HG02623 (cell line): ENCODE results near the gene KLHDC8A.
"Not testable (repeated sequence)": the region's sequence is repeated elsewhere in the genome, so short reads cannot be mapped to it uniquely, and the experiment has no call there.

Experiments
- ATAC-seq: cut with Tn5 transposase; IDR thresholded peaks from one replicate; pipeline ENCODE4 v1.9.1; 2021; ENCODE audit warnings: moderate library complexity; ENCODE audit not compliant: unreplicated experiment

KLHDC8A gene, protein sequence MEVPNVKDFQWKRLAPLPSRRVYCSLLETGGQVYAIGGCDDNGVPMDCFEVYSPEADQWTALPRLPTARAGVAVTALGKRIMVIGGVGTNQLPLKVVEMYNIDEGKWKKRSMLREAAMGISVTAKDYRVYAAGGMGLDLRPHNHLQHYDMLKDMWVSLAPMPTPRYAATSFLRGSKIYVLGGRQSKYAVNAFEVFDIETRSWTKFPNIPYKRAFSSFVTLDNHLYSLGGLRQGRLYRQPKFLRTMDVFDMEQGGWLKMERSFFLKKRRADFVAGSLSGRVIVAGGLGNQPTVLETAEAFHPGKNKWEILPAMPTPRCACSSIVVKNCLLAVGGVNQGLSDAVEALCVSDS

GRCh38 chr1:205356440-205357139 is at the start of gene KLHDC8A:
KLHDC8A (minus strand) TSS chr1:205356922; CDS start chr1:205343604, 13,318 bp downstream.
- ATAC-seq = no peak

- not testable (repeated sequence) for ATAC-seq
These were observed 49.5 kb upstream of the KLHDC8A start for GRCh38 chr1:205406252-205406651.

DNA sequence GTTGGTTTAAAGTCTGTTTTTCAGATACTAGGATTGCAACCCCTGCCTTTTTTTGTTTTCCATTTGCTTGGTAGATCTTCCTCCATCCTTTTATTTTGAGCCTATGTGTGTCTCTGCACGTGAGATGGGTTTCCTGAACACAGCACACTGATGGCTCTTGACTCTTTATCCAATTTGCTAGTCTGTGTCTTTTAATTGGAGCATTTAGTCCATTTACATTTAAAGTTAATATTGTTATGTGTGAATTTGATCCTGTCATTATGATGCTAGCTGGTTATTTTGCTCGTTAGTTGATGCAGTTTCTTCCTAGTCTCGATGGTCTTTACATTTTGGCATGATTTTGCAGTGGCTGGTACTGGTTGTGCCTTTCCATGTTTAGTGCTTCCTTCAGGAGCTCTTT is 47.8 kb upstream of the KLHDC8A start:
- not testable (repeated sequence) for ATAC-seq

DNA sequence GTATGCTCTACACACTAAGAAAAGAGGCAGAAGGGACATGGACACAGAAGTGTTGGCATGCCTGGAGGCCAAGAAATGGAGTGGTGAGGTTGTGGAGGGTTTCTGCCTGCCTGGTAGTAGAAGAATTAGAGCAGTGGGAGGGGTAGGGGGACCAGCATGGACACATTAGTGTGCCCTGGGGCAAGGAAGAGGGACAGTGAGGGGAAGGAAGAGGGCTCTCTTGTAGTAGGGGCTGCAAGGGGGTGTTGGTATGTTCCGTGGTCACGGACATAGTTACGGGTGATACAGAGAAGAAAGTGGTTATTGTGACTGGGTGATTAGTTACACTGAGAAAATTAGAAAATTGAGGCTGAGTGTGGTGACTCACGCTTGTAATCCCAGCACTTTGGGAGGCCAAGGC is 41.9 kb upstream of the KLHDC8A start:
- ATAC-seq = no peak

DNA sequence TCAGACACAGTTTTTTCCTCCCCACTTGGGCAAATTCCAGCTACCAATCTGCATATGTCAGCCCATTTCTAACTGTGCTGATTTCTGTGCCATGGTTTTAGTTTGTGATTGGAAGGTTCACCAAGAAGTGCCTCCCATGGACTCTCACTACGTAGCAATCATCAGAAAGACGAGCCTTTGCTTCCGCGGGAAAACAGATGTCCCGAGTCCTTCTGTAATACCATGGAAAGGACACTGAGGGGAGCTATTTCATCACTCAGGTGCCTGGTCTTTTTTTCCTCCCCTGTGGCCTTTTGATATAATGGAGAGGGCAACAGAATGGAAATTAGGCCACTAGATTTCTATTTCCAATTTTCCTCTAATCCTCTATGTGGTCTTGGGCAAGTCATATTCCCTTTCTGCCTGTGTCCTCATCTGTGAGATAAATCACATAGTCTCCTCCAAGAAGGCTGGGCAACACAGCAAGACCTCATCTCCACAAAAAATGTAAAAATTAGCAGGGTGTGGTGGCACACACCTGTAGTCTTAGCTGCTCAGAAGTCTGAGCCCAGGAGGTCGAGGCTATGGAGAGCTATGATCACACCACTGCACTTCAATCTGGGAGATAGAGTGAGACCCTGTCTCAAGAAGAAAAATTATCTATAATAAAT is 40.4 kb upstream of the KLHDC8A start:
- ATAC-seq = no peak

- ATAC-seq = no peak
These were observed 38.9 kb upstream of the KLHDC8A start for GRCh38 chr1:205395616-205396015.

DNA sequence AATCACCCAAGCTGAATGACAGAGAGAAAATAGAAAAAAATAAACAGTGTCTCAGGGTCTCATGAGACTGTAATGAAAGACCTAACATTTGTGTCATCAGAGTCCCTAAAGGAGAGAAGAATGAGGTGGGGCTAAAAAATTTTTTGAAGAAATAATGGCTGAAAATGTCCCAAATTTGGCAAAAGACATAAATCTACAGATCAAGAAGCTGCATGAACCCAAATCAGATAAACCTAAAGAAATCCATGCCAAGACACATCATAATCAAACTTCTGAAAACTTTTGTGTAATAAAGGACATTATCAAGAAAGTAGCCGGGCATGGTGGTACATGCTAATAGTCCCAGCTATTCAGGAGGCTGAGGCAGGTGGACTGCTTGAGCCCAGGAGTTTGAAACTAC is 35.9 kb upstream of the KLHDC8A start:
- ATAC-seq = no peak

DNA sequence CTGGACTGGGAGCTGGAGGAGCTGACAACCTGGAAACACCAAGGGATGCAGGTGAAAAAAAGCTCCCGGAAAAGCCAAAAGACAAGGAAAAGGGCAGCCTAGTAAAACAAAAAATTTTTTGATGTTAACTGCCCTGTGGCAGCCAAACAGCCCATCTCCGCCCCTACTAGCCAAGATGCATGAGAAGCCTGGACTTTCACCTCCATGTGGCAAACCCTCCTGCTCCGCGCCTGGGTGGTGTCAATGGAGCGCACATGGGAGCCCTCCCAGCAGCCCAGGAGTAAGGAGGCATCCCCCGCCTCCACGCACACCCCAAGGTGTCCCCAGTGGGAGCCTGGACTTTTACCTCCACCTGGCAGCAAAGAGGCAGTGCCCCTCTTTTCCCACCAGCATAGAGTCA is 34.7 kb upstream of the KLHDC8A start:
- ATAC-seq = no peak

- ATAC-seq = no peak
These were observed 31.1 kb upstream of the KLHDC8A start for GRCh38 chr1:205387845-205388244.

DNA sequence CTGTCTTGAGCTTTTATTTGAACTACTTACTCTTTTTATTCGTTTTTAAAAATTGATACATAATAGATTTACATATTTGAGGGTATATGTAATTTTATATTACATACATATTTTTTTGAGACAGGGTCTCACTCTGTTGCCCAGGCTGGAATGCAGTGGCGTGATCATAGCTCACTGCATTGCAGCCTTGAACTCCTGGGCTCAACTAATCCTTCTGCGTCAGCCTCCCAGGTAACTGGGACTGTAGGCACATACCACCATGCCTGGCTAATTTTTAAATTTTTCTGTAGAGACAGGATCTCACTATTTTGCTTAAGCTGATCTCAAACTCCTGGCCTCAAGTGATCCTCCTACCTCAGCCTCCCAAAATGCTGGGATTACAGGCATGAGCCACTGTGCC is 26.3 kb upstream of the KLHDC8A start:
- not testable (repeated sequence) for ATAC-seq

- no peak for ATAC-seq
These were observed 25.8 kb upstream of the KLHDC8A start for GRCh38 chr1:205382561-205382960.

DNA sequence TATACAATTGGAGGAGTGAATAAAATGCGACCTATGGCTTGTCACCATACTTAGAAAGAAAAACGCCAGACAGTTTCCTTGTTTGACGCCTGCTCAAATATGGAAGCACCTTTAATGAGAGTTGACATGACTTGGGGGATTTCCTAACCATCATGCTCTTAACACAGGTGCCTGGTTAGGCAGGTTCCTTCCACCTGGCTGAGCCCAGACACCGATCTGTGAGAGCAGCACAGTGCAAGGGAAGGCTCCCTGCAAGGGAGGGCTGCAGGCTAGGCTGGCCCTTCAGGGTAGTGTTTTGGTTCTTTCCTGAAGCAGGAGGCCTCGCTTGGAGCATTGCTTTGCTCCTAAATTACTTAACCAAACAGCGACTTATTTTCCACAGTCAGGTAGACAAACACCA is 24.6 kb upstream of the KLHDC8A start:
- no peak for ATAC-seq

DNA sequence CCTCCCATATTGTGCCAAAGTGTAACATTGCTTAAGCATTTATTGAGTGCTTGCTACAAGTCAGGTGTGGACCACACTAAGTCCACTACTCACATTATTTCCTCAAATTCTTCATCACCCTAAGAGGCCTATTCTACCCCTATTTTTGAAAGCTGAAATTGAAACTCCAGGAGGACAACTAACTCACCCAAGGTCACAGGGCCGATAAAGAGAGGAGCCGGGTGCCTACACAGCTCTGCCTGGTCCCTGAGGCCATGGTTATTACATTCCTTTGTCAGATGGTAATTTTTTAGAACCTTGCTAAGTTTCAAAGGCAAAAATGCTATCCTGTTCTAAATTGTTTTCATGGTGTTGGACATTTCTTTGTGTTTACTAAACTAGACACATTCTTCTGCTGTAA is 24.2 kb upstream of the KLHDC8A start:
- no peak for ATAC-seq

- ATAC-seq = no peak
These were observed 22.3 kb upstream of the KLHDC8A start for GRCh38 chr1:205379056-205379455.

- ATAC-seq = no peak
These were observed 20.6 kb upstream of the KLHDC8A start for GRCh38 chr1:205377355-205377754.

- no peak for ATAC-seq
These were observed 20.0 kb upstream of the KLHDC8A start for GRCh38 chr1:205376739-205377138.

- no peak for ATAC-seq
These were observed 19.3 kb upstream of the KLHDC8A start for GRCh38 chr1:205375835-205376545.

- no peak for ATAC-seq
These were observed 17.7 kb upstream of the KLHDC8A start for GRCh38 chr1:205374210-205375078.

DNA sequence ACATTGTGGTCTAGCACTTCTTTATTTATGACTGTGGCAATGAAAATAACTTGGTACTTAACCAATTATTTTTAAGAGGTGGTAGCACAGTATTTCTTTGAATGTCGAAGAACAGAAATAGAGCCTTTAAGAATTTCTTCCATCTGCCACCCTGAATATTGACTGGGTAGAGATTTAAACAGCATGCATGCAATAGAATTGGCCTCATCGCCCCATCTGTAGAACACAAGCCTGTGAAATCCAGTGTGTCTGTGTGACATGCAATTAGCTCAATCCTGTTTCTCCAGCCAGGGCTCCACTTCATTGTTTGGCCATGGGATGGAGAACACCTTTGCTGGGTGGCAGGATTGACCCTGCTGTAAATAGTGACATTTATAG is 17.1 kb upstream of the KLHDC8A start:
- ATAC-seq = no peak

DNA sequence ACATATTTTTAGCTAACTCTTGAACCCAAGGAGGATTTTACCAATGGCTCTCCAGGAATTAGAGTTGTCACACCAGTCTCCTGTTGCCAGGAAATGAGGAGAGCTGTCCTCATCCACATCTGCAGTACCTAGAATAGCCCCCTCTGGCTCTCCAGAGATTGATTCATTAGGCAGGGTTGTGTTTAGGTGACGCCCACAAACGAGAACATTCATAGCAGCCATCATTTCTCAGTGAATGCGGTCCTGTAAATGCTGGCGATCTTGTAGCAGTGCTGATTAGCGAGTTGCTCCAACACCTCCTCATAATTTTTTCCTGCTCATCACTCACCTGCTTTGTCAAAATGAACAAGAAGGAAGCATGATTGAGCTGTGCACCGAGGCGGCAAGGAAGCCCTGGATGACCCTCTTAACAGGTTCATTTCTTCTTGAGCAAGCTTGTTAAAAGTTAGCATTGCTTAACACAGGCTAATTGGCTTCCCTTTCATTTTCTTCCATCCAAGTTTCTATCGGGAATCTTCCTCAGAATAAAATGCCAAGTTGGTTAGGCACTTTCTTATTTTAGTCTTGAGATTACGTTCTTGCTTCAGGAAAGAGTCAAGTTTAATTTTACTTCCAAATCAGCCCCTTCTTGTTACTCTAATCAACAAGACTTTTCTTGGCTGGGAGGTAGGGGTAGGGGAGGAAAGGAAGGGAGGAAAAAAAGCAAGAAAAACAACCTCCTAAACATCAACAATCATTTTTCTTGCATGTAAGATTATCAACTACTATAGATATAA is 16.5 kb upstream of the KLHDC8A start:
- ATAC-seq = no peak
